T follicular helper cell (primary cell): ENCODE data around the gene ARHGAP30.
A peak's percentile ranks its signal among the peaks of the same experiment; 100 is the strongest.
"Not testable (repeated sequence)": the region's sequence is repeated elsewhere in the genome, so short reads cannot be mapped to it uniquely, and the experiment has no call there.

ENCODE experiments used
- DNase-seq: peaks from one replicate; pipeline ENCODE4 v3.0.0-alpha.2; 2020; ENCODE audit warnings: low read depth
- total RNA-seq, 2 experiments: gene quantifications; one replicate each; lab custom pipeline; 2026; lab: John Stamatoyannopoulos, UW

The ARHGAP30 gene
- total RNA-seq, result 172 to 510 reads per million in 2 experiments

GRCh38 chr1:161069731-161070270, at the start of gene ARHGAP30:
Gene ARHGAP30 (minus strand): TSS chr1:161069891. CDS start chr1:161069624, 267 bp downstream.
- peak; percentile 59 for DNase-seq

- peak; percentile 77 for DNase-seq
Observed at GRCh38 chr1:161117759-161118581, 48.3 kb upstream of the ARHGAP30 start, which contains the start of the genes NIT1 and PFDN2. Gene NIT1 (plus strand): TSS chr1:161118105. CDS start chr1:161118177, 72 bp downstream. Gene PFDN2 (minus strand): TSS chr1:161118037. CDS start chr1:161118026, 11 bp downstream.

GRCh38 chr1:161115961-161116360, 46.3 kb upstream of the ARHGAP30 start:
- DNase-seq, result not testable (repeated sequence)

GRCh38 chr1:161115132-161115711, 45.5 kb upstream of the ARHGAP30 start:
- no peak for DNase-seq

- DNase-seq, result no peak
Observed at GRCh38 chr1:161114556-161114955, 44.9 kb upstream of the ARHGAP30 start.

GRCh38 chr1:161113915-161114314, 44.2 kb upstream of the ARHGAP30 start:
- DNase-seq, result no peak

- DNase-seq, result no peak
Observed at GRCh38 chr1:161111527-161111926, 41.8 kb upstream of the ARHGAP30 start.

GRCh38 chr1:161111117-161111516, 41.4 kb upstream of the ARHGAP30 start:
- no peak for DNase-seq

- DNase-seq, result no peak
Observed at GRCh38 chr1:161106431-161106830, 36.7 kb upstream of the ARHGAP30 start.

- no peak for DNase-seq
Observed at GRCh38 chr1:161100556-161100955, 30.9 kb upstream of the ARHGAP30 start.

GRCh38 chr1:161099090-161099802, 29.6 kb upstream of the ARHGAP30 start:
- DNase-seq, result no peak

GRCh38 chr1:161098210-161099068, 28.7 kb upstream of the ARHGAP30 start, which contains the start of gene KLHDC9:
Gene KLHDC9 (plus strand): TSS chr1:161098361. CDS start chr1:161098536, 175 bp downstream.
- peak; percentile 37 for DNase-seq

- no peak for DNase-seq
Observed at GRCh38 chr1:161096530-161096929, 26.8 kb upstream of the ARHGAP30 start.

GRCh38 chr1:161096015-161096414, 26.3 kb upstream of the ARHGAP30 start:
- DNase-seq, result no peak

GRCh38 chr1:161095230-161095629, 25.5 kb upstream of the ARHGAP30 start:
- no peak for DNase-seq

GRCh38 chr1:161094481-161094880, 24.8 kb upstream of the ARHGAP30 start:
- no peak for DNase-seq

GRCh38 chr1:161092621-161093028, 22.9 kb upstream of the ARHGAP30 start:
- DNase-seq, result no peak

- DNase-seq, result no peak
Observed at GRCh38 chr1:161091796-161092507, 22.3 kb upstream of the ARHGAP30 start.

GRCh38 chr1:161091093-161091492, 21.4 kb upstream of the ARHGAP30 start:
- no peak for DNase-seq

- no peak for DNase-seq
Observed at GRCh38 chr1:161090617-161091016, 20.9 kb upstream of the ARHGAP30 start.
